Mesothelial cell of epicardium (in vitro differentiated cells): Measurements from ENCODE around the gene KAZN. TPM values are rescaled to one million over a fixed set of nuclear protein-coding genes. Genes with fewer than 3 reads are reported as not detected.

Experiments used
- DNase-seq, 2 experiments: peaks; one replicate each; pipeline ENCODE4 v3.0.0; 2021; ENCODE audit warnings: low spot score in 2 of 2; ENCODE audit not compliant: unreplicated experiment in 2 of 2
- H3K27ac Mint-ChIP-seq: 2 replicates; pipeline ENCODE4 v1.8.0; 2021; ENCODE audit warnings: mixed read lengths
- H3K27me3 Mint-ChIP-seq: 2 replicates; pipeline ENCODE4 v1.8.0; 2021; ENCODE audit warnings: low read depth, mixed read lengths
- H3K36me3 Mint-ChIP-seq: 2 replicates; pipeline ENCODE4 v1.8.0; 2021; ENCODE audit warnings: mixed read lengths
- H3K4me1 Mint-ChIP-seq: 2 replicates; pipeline ENCODE4 v1.8.0; 2021; ENCODE audit warnings: mixed read lengths
- H3K4me3 Mint-ChIP-seq: 2 replicates; pipeline ENCODE4 v1.8.0; 2021; ENCODE audit warnings: mild to moderate bottlenecking, moderate library complexity, mixed read lengths
- H3K9me3 Mint-ChIP-seq: 2 replicates; pipeline ENCODE4 v1.8.0; 2021; ENCODE audit warnings: mixed read lengths
- total RNA-seq: library from RNA; stranded (reverse); gene quantifications from 3 replicates; pipeline ENCODE4 v1.2.1, GENCODE V29; 2021
- TF ChIP-seq, protein P1 (sequence below): fragments of 200-600 bp; sonication (generic); IDR thresholded peaks from one replicate; pipeline ENCODE4 v1.5.0; 2021; ENCODE audit warnings: antibody characterized with exemption; ENCODE audit not compliant: unreplicated experiment

The KAZN gene
- total RNA-seq, 1 donor from 2014 or later, result 38.4 TPM

DNA sequence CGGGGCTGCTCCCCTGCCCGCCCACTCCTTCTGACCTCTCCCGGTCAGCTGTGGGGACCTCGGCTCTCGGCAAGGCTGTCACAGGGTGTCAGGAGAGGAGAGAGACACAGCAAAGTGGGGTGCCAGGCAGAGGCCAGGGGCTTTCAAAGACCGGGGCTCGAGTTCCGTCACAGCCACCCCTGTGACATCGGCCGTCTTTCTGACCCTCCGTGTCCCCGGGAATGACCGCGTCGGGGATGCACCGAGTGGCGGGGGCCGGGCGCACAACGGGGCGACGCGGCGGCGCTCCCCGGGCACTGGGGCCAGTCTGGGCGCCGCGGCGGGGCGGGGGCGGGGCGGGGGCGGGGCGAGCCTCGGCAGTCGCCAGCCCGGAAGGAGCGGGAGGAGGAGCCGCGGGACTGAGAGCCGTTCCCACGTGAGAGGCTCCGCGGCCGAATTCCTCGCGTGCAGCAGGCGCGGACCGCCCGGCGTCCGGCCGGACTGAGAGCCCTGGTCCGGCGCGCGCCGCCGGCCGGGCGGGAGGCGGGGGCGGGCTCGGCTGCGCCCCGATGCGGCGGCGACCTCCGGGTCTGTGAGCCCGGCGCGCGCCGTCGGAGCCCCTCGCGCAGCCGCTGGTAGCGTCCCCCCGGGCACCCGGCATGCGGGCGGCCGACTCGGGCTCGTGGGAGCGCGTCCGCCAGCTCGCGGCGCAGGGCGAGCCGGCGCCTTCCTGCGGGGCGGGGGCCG, 325.4 kb downstream of the KAZN start:
- Mint-ChIP-seq H3K4me1 (peaks cover 42% of the 10 kb centered on the region), H3K9me3 (no peaks in the 10 kb centered on the region), H3K36me3 (no peaks in the 10 kb centered on the region), H3K27me3 (peaks cover 1% of the 10 kb centered on the region), H3K27ac (peak overlapping the region; percentile 82), H3K4me3 (peak overlapping the region; percentile 75)
- peak; percentile 53 to 63 for DNase-seq
- TF ChIP-seq, protein P1, sequence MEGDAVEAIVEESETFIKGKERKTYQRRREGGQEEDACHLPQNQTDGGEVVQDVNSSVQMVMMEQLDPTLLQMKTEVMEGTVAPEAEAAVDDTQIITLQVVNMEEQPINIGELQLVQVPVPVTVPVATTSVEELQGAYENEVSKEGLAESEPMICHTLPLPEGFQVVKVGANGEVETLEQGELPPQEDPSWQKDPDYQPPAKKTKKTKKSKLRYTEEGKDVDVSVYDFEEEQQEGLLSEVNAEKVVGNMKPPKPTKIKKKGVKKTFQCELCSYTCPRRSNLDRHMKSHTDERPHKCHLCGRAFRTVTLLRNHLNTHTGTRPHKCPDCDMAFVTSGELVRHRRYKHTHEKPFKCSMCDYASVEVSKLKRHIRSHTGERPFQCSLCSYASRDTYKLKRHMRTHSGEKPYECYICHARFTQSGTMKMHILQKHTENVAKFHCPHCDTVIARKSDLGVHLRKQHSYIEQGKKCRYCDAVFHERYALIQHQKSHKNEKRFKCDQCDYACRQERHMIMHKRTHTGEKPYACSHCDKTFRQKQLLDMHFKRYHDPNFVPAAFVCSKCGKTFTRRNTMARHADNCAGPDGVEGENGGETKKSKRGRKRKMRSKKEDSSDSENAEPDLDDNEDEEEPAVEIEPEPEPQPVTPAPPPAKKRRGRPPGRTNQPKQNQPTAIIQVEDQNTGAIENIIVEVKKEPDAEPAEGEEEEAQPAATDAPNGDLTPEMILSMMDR, result no peak

DNA sequence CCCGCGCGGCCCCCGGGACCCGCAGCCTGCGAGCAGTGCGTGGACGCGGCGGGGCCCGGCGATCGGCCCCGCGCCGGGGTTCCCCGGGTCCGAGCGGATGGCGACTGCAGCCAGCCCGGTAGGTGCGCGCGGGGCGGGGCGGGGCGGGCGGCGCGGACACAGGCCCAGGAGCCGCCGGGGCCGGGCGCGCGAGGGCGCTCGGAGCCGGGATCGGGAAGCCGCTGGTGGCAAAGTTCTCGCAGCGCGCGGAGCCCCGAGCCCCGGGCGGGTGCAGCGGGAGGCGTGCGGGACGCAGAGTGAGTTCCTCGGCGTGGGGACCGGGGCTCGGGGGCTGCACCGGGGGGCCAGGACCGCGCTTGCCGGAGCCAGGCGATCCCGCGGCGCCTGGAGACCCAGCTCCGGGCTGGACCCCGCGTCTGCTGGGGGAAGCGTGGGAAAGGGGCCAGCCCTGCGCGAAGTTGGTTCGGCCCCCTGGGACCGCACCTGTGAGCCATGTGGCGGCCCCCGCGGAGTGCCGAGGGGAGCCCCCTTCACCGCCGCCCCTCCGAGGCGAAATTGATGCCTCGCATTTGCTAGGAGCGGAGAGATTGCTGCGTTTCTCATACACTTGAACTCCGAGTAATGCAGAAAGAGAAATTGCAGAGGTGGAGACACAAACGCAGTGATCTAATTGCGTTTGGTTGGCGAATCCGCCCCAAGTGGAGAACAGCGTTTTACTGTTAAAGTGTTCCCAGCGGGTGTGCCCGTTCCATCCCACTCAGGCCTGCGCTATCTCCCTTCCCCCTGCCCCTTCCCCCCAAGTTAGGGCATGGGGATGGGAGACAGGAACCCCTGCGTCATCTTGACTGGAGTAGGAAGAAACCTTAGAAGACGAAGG, 326.2 kb downstream of the KAZN start:
- no peaks in the 10 kb centered on the region for H3K9me3 Mint-ChIP-seq
- H3K36me3 Mint-ChIP-seq, result no peaks in the 10 kb centered on the region
- peaks cover 49% of the 10 kb centered on the region for H3K4me1 Mint-ChIP-seq
- H3K4me3 Mint-ChIP-seq, result peak overlapping the region; percentile 84
- H3K27ac Mint-ChIP-seq, result peak overlapping the region; percentile 30
- TF ChIP-seq, protein P1, result no peak
- peaks cover 1% of the 10 kb centered on the region for H3K27me3 Mint-ChIP-seq
- peak in 1 of 2 experiments; percentile 62 for DNase-seq

DNA sequence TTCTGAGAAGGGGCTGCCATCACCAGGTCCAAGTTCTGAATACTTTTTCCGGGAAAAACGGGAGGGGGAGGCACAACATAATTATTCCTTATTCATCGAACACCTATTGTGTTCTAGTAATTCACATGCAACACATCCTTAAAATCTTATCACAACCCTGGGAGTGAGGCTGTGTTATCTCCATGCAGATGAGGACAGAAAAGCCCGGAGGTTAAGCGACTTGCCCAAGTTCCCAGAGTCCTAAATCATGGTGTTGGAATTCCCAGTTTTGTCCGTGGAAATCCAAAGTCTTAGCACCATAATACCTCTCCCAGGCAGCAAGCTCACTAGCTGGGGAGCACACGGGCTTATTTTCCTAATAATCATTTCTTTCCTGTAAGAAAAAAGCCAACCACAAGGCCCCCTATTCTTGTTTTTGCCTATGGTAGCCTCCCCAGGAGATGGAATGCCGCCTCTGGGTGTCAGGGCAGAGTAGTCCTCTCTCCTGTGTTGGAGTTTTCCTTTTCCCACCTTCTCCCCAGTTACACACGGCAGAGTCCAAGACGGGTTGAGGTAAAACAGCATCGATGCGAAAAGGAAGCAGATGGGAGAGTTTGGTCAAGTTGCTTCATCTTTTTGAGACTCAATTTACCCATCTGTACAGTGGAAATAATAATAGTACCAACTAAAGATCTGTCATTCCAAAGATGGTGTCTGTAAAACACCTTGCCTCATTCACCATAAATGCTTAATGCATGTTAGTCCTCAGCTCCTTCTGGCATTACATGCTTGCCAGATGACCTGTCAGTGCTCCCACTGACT, 327.1 kb downstream of the KAZN start:
- Mint-ChIP-seq H3K4me1 (peaks cover 58% of the 10 kb centered on the region), H3K4me3 (peak overlapping the region; percentile 84), H3K27ac (peak overlapping the region; percentile 30), H3K36me3 (no peaks in the 10 kb centered on the region), H3K9me3 (no peaks in the 10 kb centered on the region), H3K27me3 (peaks cover 1% of the 10 kb centered on the region)
- no peak for DNase-seq
- TF ChIP-seq, protein P1, result no peak

DNA sequence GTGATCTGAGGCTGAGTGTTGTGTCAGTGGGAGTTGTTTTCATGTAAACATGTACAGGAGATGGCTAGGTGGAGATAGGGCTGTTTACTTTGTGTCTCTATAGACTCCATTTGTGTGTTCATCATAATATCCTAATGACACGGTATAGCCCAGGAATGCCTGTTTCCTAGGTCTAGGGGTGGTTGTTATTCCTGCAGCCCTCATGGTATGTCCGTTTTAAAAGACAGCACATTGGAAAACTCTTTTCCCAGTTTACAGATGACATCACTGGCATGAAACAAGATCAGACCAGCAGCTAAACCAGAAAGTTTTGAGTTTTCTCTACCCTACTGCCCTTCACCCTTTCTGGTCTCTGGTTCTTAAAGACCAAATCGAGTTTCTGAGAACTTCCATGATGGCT, 327.7 kb downstream of the KAZN start:
- Mint-ChIP-seq H3K4me3 (peak overlapping the region; percentile 84), H3K27ac (no peak overlapping the region), H3K27me3 (peaks cover 1% of the 10 kb centered on the region), H3K36me3 (no peaks in the 10 kb centered on the region), H3K9me3 (no peaks in the 10 kb centered on the region), H3K4me1 (peaks cover 57% of the 10 kb centered on the region)
- TF ChIP-seq, protein P1, result no peak
- DNase-seq, result no peak

DNA sequence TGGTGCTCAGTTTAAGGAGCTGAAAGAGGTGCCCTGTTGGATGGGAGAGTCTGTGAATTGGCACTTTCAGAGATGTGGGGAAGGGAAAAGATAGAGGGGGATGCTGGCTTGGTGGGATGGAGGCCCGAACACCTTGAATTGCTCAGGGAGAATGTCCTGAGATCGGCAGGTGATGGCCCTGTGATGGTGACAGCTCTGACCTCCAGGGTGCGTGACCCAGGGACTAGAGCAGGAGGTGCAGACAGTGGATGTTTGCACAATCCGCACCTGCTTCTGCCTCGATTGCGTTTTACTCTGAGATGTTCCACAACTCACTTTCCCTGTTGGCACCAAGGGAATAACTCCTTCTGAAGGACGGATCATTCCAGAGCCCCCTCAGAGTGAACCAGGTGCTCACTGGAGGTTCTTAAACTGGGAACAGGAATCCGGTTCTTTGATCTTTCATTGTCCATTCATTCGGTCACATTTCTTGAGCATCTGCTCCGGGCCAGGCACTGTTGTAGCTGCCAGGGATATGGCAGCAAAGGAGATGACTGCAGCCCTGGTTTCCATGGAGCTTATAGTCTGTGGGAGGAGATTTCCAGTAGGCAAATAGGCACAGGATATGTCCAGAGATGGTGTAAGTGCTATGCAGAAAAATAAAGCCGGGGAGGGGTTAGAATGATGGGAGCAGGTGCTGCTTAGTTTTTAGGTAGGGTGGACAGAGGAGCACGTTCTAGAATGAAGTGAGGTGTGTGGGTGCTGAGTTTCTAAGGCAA, 328.5 kb downstream of the KAZN start:
- Mint-ChIP-seq H3K9me3 (no peaks in the 10 kb centered on the region), H3K27ac (no peak overlapping the region), H3K27me3 (peaks cover 1% of the 10 kb centered on the region), H3K36me3 (no peaks in the 10 kb centered on the region), H3K4me3 (no peak overlapping the region), H3K4me1 (peaks cover 59% of the 10 kb centered on the region)
- no peak for DNase-seq
- TF ChIP-seq, protein P1, result no peak
